Breast epithelium (tissue), 4 donors: ENCODE data around the gene PGM2. TPM values are rescaled to one million over a fixed set of nuclear protein-coding genes. Genes with fewer than 3 reads are reported as not detected.

Experiments
- DNase-seq, 2 donors: peaks; one replicate each; pipeline ENCODE4 v3.0.0-alpha.2; 2019; ENCODE audit warnings: low spot score in 2 of 2
- H3K27ac ChIP-seq, 2 donors: fragments of 200-600 bp; sonication (generic) in 1 of 2; one replicate each; pipeline ENCODE4 v1.5.1; 2016 to 2019; ENCODE audit warnings: mild to moderate bottlenecking in 1 of 2
- H3K27me3 ChIP-seq, 2 donors: fragments of 200-600 bp; sonication (generic) in 1 of 2; one replicate each; pipeline versions ENCODE4 v1.5.1 to v1.6.0; 2017 to 2019; ENCODE audit warnings: control low read depth in 1 of 2, mild to moderate bottlenecking in 1 of 2
- H3K36me3 ChIP-seq: fragments of 200-600 bp; one replicate; pipeline ENCODE4 v1.5.1; 2019
- H3K4me1 ChIP-seq, 2 donors: fragments of 200-600 bp; sonication (generic); one replicate each; pipeline ENCODE4 v1.5.1; 2016 to 2019; ENCODE audit warnings: control low read depth in 1 of 2
- H3K4me3 ChIP-seq, 3 donors: fragments of 200-600 bp; sonication (generic); 1 replicate in 2 of 3; 2 replicates in 1 of 3; pipeline ENCODE4 v1.5.1; 2016 to 2019; ENCODE audit warnings: mild to moderate bottlenecking in 3 of 3, moderate library complexity in 2 of 3
- H3K9me3 ChIP-seq, 2 donors: fragments of 200-600 bp; sonication (generic) in 1 of 2; one replicate each; pipeline ENCODE4 v1.5.1; 2016 to 2019; ENCODE audit warnings: control low read depth in 1 of 2
- POLR2A ChIP-seq: fragments of 450-650 bp; IDR thresholded peaks from one replicate; pipeline ENCODE4 v1.6.1; 2016; ENCODE audit warnings: antibody characterized with exemption, mild to moderate bottlenecking, moderate library complexity
- POLR2AphosphoS5 ChIP-seq, 3 donors: sonication (generic); formaldehyde crosslinking; IDR thresholded peaks; one replicate each; pipeline ENCODE4 v1.6.1; 2017; ENCODE audit warnings: antibody characterized with exemption in 3 of 3
- intact Hi-C: fragments of 100-400 bp; cut with DNase I; formaldehyde crosslinking; loops from one replicate; pipeline ENCODE4 v1.15.1; 2023; ENCODE audit warnings: low total_unique reads
- total RNA-seq, 3 donors: library from RNA; depleted of rRNA; stranded (reverse); fragments of >200 nt; gene quantifications; one replicate each; pipeline ENCODE4 v1.1.0, GENCODE V29; 2016
- TF ChIP-seq, protein P1 (sequence below), 3 donors: fragments of 450-650 bp; IDR thresholded peaks; one replicate each; pipeline ENCODE4 v1.5.1; 2016 to 2017; ENCODE audit warnings: antibody characterized with exemption in 3 of 3, mild to moderate bottlenecking in 3 of 3, moderate library complexity in 3 of 3

PGM2 gene
- total RNA-seq, 3 donors from 2014 or later = 11.0 to 26.2 (median 21.3) TPM

GRCh38 chr4:37867102-37867501 is 40.6 kb downstream of the PGM2 start:
- no peaks in the 10 kb centered on the region for H3K27me3 ChIP-seq
- no peak overlapping the region for H3K4me3 ChIP-seq
- no peaks in the 10 kb centered on the region for H3K9me3 ChIP-seq
- H3K4me1 ChIP-seq = no peaks in the 10 kb centered on the region
- TF ChIP-seq POLR2AphosphoS5 (IDR thresholded peaks at IDR 0.05) (no peak), POLR2A (no peak)
- TF ChIP-seq, protein P1, sequence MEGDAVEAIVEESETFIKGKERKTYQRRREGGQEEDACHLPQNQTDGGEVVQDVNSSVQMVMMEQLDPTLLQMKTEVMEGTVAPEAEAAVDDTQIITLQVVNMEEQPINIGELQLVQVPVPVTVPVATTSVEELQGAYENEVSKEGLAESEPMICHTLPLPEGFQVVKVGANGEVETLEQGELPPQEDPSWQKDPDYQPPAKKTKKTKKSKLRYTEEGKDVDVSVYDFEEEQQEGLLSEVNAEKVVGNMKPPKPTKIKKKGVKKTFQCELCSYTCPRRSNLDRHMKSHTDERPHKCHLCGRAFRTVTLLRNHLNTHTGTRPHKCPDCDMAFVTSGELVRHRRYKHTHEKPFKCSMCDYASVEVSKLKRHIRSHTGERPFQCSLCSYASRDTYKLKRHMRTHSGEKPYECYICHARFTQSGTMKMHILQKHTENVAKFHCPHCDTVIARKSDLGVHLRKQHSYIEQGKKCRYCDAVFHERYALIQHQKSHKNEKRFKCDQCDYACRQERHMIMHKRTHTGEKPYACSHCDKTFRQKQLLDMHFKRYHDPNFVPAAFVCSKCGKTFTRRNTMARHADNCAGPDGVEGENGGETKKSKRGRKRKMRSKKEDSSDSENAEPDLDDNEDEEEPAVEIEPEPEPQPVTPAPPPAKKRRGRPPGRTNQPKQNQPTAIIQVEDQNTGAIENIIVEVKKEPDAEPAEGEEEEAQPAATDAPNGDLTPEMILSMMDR (IDR thresholded peaks at IDR 0.05) = no peak
- no peak for DNase-seq
- no peak overlapping the region for H3K27ac ChIP-seq
- H3K36me3 ChIP-seq = no peaks in the 10 kb centered on the region
- intact Hi-C loops = no loop called here

- intact Hi-C loops = no loop called here
- H3K27me3 ChIP-seq = no peaks in the 10 kb centered on the region
- no peak overlapping the region for H3K27ac ChIP-seq
- TF ChIP-seq POLR2A = no peak
- TF ChIP-seq, protein P1 (IDR thresholded peaks at IDR 0.05) = no peak
- no peak for TF ChIP-seq POLR2AphosphoS5 (IDR thresholded peaks at IDR 0.05)
- H3K9me3 ChIP-seq = no peaks in the 10 kb centered on the region
- no peaks in the 10 kb centered on the region for H3K4me1 ChIP-seq
- DNase-seq = no peak
- no peak overlapping the region for H3K4me3 ChIP-seq
- no peaks in the 10 kb centered on the region for H3K36me3 ChIP-seq
These were observed 41.8 kb downstream of the PGM2 start for GRCh38 chr4:37868238-37868637.

DNA sequence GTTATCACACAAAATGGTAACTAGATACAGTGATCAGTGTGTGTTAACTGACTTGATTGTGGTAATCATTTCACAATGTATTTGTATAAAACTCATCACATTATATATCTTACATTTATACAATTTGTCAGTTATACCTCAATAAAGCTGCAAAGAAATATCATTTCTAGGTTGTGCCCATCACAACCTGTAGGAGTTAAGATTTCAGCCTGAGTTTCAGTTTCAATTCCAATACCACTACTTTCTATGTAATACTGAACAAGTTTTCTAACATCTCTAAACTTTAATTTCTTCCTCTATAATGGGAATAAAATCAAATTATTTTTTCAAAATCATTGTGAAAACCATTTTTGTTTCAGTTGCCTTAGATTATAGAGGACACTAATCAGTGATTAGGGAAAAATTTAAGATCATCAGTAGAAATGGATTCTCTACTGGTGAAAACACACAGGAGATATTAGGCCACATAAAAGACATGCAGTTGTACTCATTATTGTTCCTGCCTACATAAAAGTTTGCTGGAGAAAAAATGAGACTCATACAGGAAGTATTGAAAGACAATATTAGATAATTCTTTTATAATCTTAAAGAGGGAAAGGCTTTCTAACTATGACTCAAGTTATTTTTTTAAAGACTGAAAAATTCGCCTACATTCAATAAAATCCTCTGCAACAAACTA is 46.0 kb downstream of the PGM2 start:
- DNase-seq = no peak
- H3K9me3 ChIP-seq = no peaks in the 10 kb centered on the region
- no peak for TF ChIP-seq POLR2A
- TF ChIP-seq, protein P1 (IDR thresholded peaks at IDR 0.05) = no peak
- TF ChIP-seq POLR2AphosphoS5 (IDR thresholded peaks at IDR 0.05) = no peak
- H3K4me1 ChIP-seq = no peaks in the 10 kb centered on the region
- H3K4me3 ChIP-seq = no peak overlapping the region
- H3K27ac ChIP-seq = no peak overlapping the region
- intact Hi-C loops = no loop called here
- H3K36me3 ChIP-seq = no peaks in the 10 kb centered on the region
- no peaks in the 10 kb centered on the region for H3K27me3 ChIP-seq

DNA sequence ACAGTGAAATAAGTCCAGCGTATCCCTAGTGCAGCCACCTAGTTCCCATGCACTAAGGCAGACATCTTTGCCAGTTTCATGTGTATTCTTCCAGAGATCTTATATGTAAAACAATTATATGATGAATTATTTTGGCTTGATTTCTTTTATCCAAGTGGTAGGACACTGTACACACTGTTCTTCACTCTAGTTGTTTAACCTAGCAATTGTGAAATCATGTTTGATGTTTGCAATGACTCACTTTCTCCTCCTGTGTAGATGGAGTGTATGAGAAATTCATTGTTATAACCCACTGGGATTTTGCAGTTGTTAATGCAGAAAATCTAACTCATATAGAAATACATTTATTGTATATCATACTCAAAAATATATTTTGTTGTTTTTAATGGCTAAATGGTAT is 46.9 kb downstream of the PGM2 start:
- intact Hi-C loops = no loop called here
- DNase-seq = no peak
- H3K4me1 ChIP-seq = no peaks in the 10 kb centered on the region
- H3K27ac ChIP-seq = no peak overlapping the region
- H3K4me3 ChIP-seq = no peak overlapping the region
- TF ChIP-seq POLR2A (no peak), POLR2AphosphoS5 (IDR thresholded peaks at IDR 0.05) (no peak)
- TF ChIP-seq, protein P1 (IDR thresholded peaks at IDR 0.05) = no peak
- H3K9me3 ChIP-seq = no peaks in the 10 kb centered on the region
- no peaks in the 10 kb centered on the region for H3K27me3 ChIP-seq
- H3K36me3 ChIP-seq = no peaks in the 10 kb centered on the region

GRCh38 chr4:37876156-37876555 is 49.7 kb downstream of the PGM2 start:
- no peak for TF ChIP-seq POLR2AphosphoS5 (IDR thresholded peaks at IDR 0.05)
- no peak for TF ChIP-seq POLR2A
- TF ChIP-seq, protein P1 (IDR thresholded peaks at IDR 0.05) = no peak
- no peaks in the 10 kb centered on the region for H3K27me3 ChIP-seq
- H3K4me1 ChIP-seq = no peaks in the 10 kb centered on the region
- DNase-seq = no peak
- no peaks in the 10 kb centered on the region for H3K9me3 ChIP-seq
- H3K36me3 ChIP-seq = no peaks in the 10 kb centered on the region
- no peak overlapping the region for H3K4me3 ChIP-seq
- no peak overlapping the region for H3K27ac ChIP-seq
- intact Hi-C loops = loop anchor here (5.0 kb wide), 1 partner anchor 101 kb away; no protein-coding TSS in a partner anchor
